KOPT-K1 (cell line): Measurements from ENCODE around the gene GRAMD1C.

ENCODE experiments used
- H3K27ac ChIP-seq: fragments of 200-600 bp; sonication (generic); 2 replicates; pipeline ENCODE4 v1.5.1; 2016; ENCODE audit warnings: antibody characterized with exemption, mild to moderate bottlenecking, low read depth, low read length; ENCODE audit not compliant: poor library complexity, severe bottlenecking
- H3K36me3 ChIP-seq: fragments of 200-600 bp; sonication (generic); 2 replicates; pipeline ENCODE4 v1.5.1; 2017; ENCODE audit warnings: antibody characterized with exemption, mild to moderate bottlenecking, low read length, moderate library complexity; ENCODE audit not compliant: insufficient read depth
- H3K9me3 ChIP-seq: fragments of 200-600 bp; sonication (generic); 2 replicates; pipeline ENCODE4 v1.5.1; 2017; ENCODE audit warnings: antibody characterized with exemption, low read length, mild to moderate bottlenecking; ENCODE audit not compliant: insufficient read depth, poor library complexity, severe bottlenecking

GRAMD1C gene

GRCh38 chr3:113838631-113839209, at the start of gene GRAMD1C:
Gene GRAMD1C (plus strand): TSS chr3:113838788. CDS start chr3:113838910, 122 bp downstream.
- H3K36me3 ChIP-seq, result no peaks in the 10 kb centered on the region
- H3K9me3 ChIP-seq, result no peaks in the 10 kb centered on the region
- peak within 1 kb of the TSS; percentile 31 for H3K27ac ChIP-seq

- Histone ChIP-seq H3K9me3 (no peaks in the 10 kb centered on the region), H3K27ac (no peak overlapping the region), H3K36me3 (peaks cover 44% of the 10 kb centered on the region)
These were observed 47.2 kb upstream of the GRAMD1C start for GRCh38 chr3:113791381-113791780.

- Histone ChIP-seq H3K27ac (no peak overlapping the region), H3K36me3 (peaks cover 48% of the 10 kb centered on the region), H3K9me3 (no peaks in the 10 kb centered on the region)
These were observed 44.1 kb upstream of the GRAMD1C start for GRCh38 chr3:113794526-113794925.

- Histone ChIP-seq H3K9me3 (no peaks in the 10 kb centered on the region), H3K27ac (no peak overlapping the region), H3K36me3 (peaks cover 55% of the 10 kb centered on the region)
These were observed 42.9 kb upstream of the GRAMD1C start for GRCh38 chr3:113795693-113796092.

GRCh38 chr3:113802795-113803455, 35.7 kb upstream of the GRAMD1C start:
- Histone ChIP-seq H3K36me3 (peaks cover 85% of the 10 kb centered on the region), H3K9me3 (no peaks in the 10 kb centered on the region), H3K27ac (no peak overlapping the region)

GRCh38 chr3:113804661-113805060, 33.9 kb upstream of the GRAMD1C start:
- H3K27ac ChIP-seq, result no peak overlapping the region
- H3K9me3 ChIP-seq, result no peaks in the 10 kb centered on the region
- H3K36me3 ChIP-seq, result peaks cover 77% of the 10 kb centered on the region

GRCh38 chr3:113805249-113805648, 33.3 kb upstream of the GRAMD1C start:
- no peaks in the 10 kb centered on the region for H3K9me3 ChIP-seq
- peaks cover 72% of the 10 kb centered on the region for H3K36me3 ChIP-seq
- H3K27ac ChIP-seq, result no peak overlapping the region

- peaks cover 14% of the 10 kb centered on the region for H3K36me3 ChIP-seq
- H3K27ac ChIP-seq, result no peak overlapping the region
- H3K9me3 ChIP-seq, result no peaks in the 10 kb centered on the region
These were observed 25.7 kb upstream of the GRAMD1C start for GRCh38 chr3:113812854-113813253.

- H3K27ac ChIP-seq, result no peak overlapping the region
- H3K9me3 ChIP-seq, result no peaks in the 10 kb centered on the region
- no peaks in the 10 kb centered on the region for H3K36me3 ChIP-seq
These were observed 18.7 kb upstream of the GRAMD1C start for GRCh38 chr3:113819866-113820265.

GRCh38 chr3:113825090-113825489, 13.5 kb upstream of the GRAMD1C start:
- Histone ChIP-seq H3K36me3 (no peaks in the 10 kb centered on the region), H3K9me3 (no peaks in the 10 kb centered on the region), H3K27ac (no peak overlapping the region)

- H3K36me3 ChIP-seq, result no peaks in the 10 kb centered on the region
- H3K27ac ChIP-seq, result no peak overlapping the region
- H3K9me3 ChIP-seq, result no peaks in the 10 kb centered on the region
These were observed 10.0 kb upstream of the GRAMD1C start for GRCh38 chr3:113828600-113828999.

- Histone ChIP-seq H3K9me3 (no peaks in the 10 kb centered on the region), H3K27ac (no peak overlapping the region), H3K36me3 (no peaks in the 10 kb centered on the region)
These were observed 8.8 kb upstream of the GRAMD1C start for GRCh38 chr3:113829576-113830354.

GRCh38 chr3:113831103-113831355, 7.6 kb upstream of the GRAMD1C start:
- no peak overlapping the region for H3K27ac ChIP-seq
- no peaks in the 10 kb centered on the region for H3K9me3 ChIP-seq
- H3K36me3 ChIP-seq, result no peaks in the 10 kb centered on the region

GRCh38 chr3:113832477-113833164, 6.0 kb upstream of the GRAMD1C start:
- Histone ChIP-seq H3K9me3 (no peaks in the 10 kb centered on the region), H3K27ac (no peak overlapping the region), H3K36me3 (no peaks in the 10 kb centered on the region)

- Histone ChIP-seq H3K27ac (no peak overlapping the region), H3K9me3 (no peaks in the 10 kb centered on the region), H3K36me3 (no peaks in the 10 kb centered on the region)
These were observed 3.6 kb upstream of the GRAMD1C start for GRCh38 chr3:113834983-113835382.
